ENCODE data around the gene PCDHGA3. TPM values are rescaled to one million over a fixed set of nuclear protein-coding genes. Genes with fewer than 3 reads are reported as not detected.

Gene PCDHGA3
- polyA plus RNA-seq, 1 donor (not counting 4 experiments of a cell fraction or from before 2014, with no cell fraction given): 0.03 TPM

GRCh38 chr5:141369994-141370848, 26.6 kb downstream of the PCDHGA3 start, which contains the start of gene PCDHGB3:
Gene PCDHGB3 (plus strand): TSS chr5:141370242. CDS start chr5:141370395, 153 bp downstream.
- Histone ChIP-seq H4K20me1 (ENCODE audit: control insufficient read depth, extremely low read depth, insufficient read depth, low read length) (no peaks in the 10 kb centered on the region), H3K27me3 (ENCODE audit: control insufficient read depth, extremely low read depth, insufficient read depth, low read length) (peaks cover 42% of the 10 kb centered on the region), H3K9ac (ENCODE audit: control insufficient read depth, extremely low read depth, insufficient read depth, low read length) (no peak within 1 kb of the TSS), H3K4me1 (ENCODE audit: control insufficient read depth, extremely low read depth, insufficient read depth, low read length) (no peaks in the 10 kb centered on the region), H3K9me3 (ENCODE audit: control insufficient read depth, low read depth, low read length) (peaks cover 33% of the 10 kb centered on the region), H3K9me1 (ENCODE audit: control insufficient read depth, extremely low read depth, insufficient read depth, low read length) (no peaks in the 10 kb centered on the region), H3K36me3 (ENCODE audit: control insufficient read depth in 2 of 2, extremely low read depth in 1 of 2, insufficient read depth in 2 of 2, low read length in 2 of 2) (no peaks in the 10 kb centered on the region), H2AFZ (ENCODE audit: control insufficient read depth, low read length) (peak within 1 kb of the TSS; percentile 33), H3K4me3 (ENCODE audit: control insufficient read depth in 2 of 3, extremely low read depth in 1 of 3, insufficient read depth in 2 of 3, low read depth in 1 of 3, low read length in 3 of 3) (peak within 1 kb of the TSS in 2 of 3 experiments; percentile 1 to 31), H3K27ac (ENCODE audit: control insufficient read depth, insufficient read depth, low read length) (no peak within 1 kb of the TSS), H3K79me2 (ENCODE audit: control insufficient read depth, insufficient read depth, low read length) (no peaks in the 10 kb centered on the region), H3K4me2 (ENCODE audit: control insufficient read depth, extremely low read depth, insufficient read depth, low read depth, low read length) (peak within 1 kb of the TSS; percentile 29)
- TF ChIP-seq CTCF (optimal IDR thresholded peaks at IDR 0.05 in 1 of 3, IDR thresholded peaks at IDR 0.05 in 1 of 3, conservative IDR thresholded peaks at IDR 0.05 in 1 of 3; ENCODE audit: extremely low read depth in 1 of 3, insufficient read depth in 2 of 3, low read length in 3 of 3): peak; percentile 30 to 55 (median 31)
- no peak for TF ChIP-seq EZH2 (IDR thresholded peaks at IDR 0.05; ENCODE audit: low read length)
- dilution Hi-C loops (cut with MboI; ENCODE audit: extremely low pct_ligation_motif_present, low sequenced_read_pairs): no loop called here
- DNase-seq (ENCODE audit: low read depth, low spot score) (no peak), FAIRE-seq (no peak)

- no peaks in the 10 kb centered on the region for H4K20me1 ChIP-seq (ENCODE audit: control insufficient read depth, extremely low read depth, insufficient read depth, low read length)
- H3K9me1 ChIP-seq (ENCODE audit: control insufficient read depth, extremely low read depth, insufficient read depth, low read length): no peaks in the 10 kb centered on the region
- peaks cover 33% of the 10 kb centered on the region for H3K27me3 ChIP-seq (ENCODE audit: control insufficient read depth, extremely low read depth, insufficient read depth, low read length)
- no peaks in the 10 kb centered on the region for H3K79me2 ChIP-seq (ENCODE audit: control insufficient read depth, insufficient read depth, low read length)
- FAIRE-seq (no peak), DNase-seq (ENCODE audit: low read depth, low spot score) (no peak)
- no peak overlapping the region for H3K27ac ChIP-seq (ENCODE audit: control insufficient read depth, insufficient read depth, low read length)
- H3K9me3 ChIP-seq (ENCODE audit: control insufficient read depth, low read depth, low read length): peaks cover 24% of the 10 kb centered on the region
- H3K4me2 ChIP-seq (ENCODE audit: control insufficient read depth, extremely low read depth, insufficient read depth, low read depth, low read length): no peak overlapping the region
- H3K9ac ChIP-seq (ENCODE audit: control insufficient read depth, extremely low read depth, insufficient read depth, low read length): no peak overlapping the region
- TF ChIP-seq EZH2 (IDR thresholded peaks at IDR 0.05; ENCODE audit: low read length) (no peak), CTCF (optimal IDR thresholded peaks at IDR 0.05 in 1 of 3, IDR thresholded peaks at IDR 0.05 in 1 of 3, conservative IDR thresholded peaks at IDR 0.05 in 1 of 3; ENCODE audit: extremely low read depth in 1 of 3, insufficient read depth in 2 of 3, low read length in 3 of 3) (no peak)
- dilution Hi-C loops (cut with MboI; ENCODE audit: extremely low pct_ligation_motif_present, low sequenced_read_pairs): no loop called here
- no peak overlapping the region for H2AFZ ChIP-seq (ENCODE audit: control insufficient read depth, low read length)
- no peaks in the 10 kb centered on the region for H3K36me3 ChIP-seq (ENCODE audit: control insufficient read depth in 2 of 2, extremely low read depth in 1 of 2, insufficient read depth in 2 of 2, low read length in 2 of 2)
- no peaks in the 10 kb centered on the region for H3K4me1 ChIP-seq (ENCODE audit: control insufficient read depth, extremely low read depth, insufficient read depth, low read length)
- H3K4me3 ChIP-seq (ENCODE audit: control insufficient read depth in 2 of 3, extremely low read depth in 1 of 3, insufficient read depth in 2 of 3, low read depth in 1 of 3, low read length in 3 of 3): no peak overlapping the region
Observed at GRCh38 chr5:141371572-141372475, 28.2 kb downstream of the PCDHGA3 start.
